HEK293 (cell line): Measurements from ENCODE around the gene PRR19.

Source experiments
- CTCF ChIP-seq: fragments of 450-650 bp; formaldehyde crosslinking; IDR thresholded peaks from 2 replicates; pipeline ENCODE4 v1.5.1; 2016; ENCODE audit warnings: missing biosample characterization, missing genetic modification characterization
- MEIS1 ChIP-seq: sonication (generic); formaldehyde crosslinking; IDR thresholded peaks from 2 replicates; pipeline ENCODE4 v1.8.1; 2022; ENCODE audit warnings: missing genetic modification reagents, mild to moderate bottlenecking, borderline replicate concordance
- PRDM4 ChIP-seq: fragments of 450-650 bp; formaldehyde crosslinking; IDR thresholded peaks from 2 replicates; pipeline ENCODE4 v1.5.1; 2017; ENCODE audit warnings: missing biosample characterization, missing genetic modification characterization
- YY1 ChIP-seq: fragments of 450-650 bp; formaldehyde crosslinking; IDR thresholded peaks from 2 replicates; pipeline ENCODE4 v1.5.1; 2018; ENCODE audit warnings: missing biosample characterization, missing genetic modification characterization
- ZBTB17 ChIP-seq: fragments of 450-650 bp; formaldehyde crosslinking; IDR thresholded peaks from 2 replicates; pipeline ENCODE4 v1.5.1; 2016; ENCODE audit warnings: missing biosample characterization, missing genetic modification characterization
- ZBTB48 ChIP-seq: fragments of 450-650 bp; formaldehyde crosslinking; IDR thresholded peaks from 2 replicates; pipeline ENCODE4 v1.5.1; 2016; ENCODE audit warnings: missing biosample characterization, missing genetic modification characterization
- ZEB2 ChIP-seq: fragments of 450-650 bp; formaldehyde crosslinking; IDR thresholded peaks from 2 replicates; pipeline ENCODE4 v1.5.1; 2016; ENCODE audit warnings: missing biosample characterization, missing genetic modification characterization
- ZNF157 ChIP-seq: fragments of 450-650 bp; formaldehyde crosslinking; IDR thresholded peaks from 2 replicates; pipeline ENCODE4 v1.5.1; 2016; ENCODE audit warnings: missing biosample characterization, missing genetic modification characterization
- ZNF549 ChIP-seq: fragments of 450-650 bp; IDR thresholded peaks from 2 replicates; pipeline ENCODE4 v1.5.1; 2018; ENCODE audit warnings: missing biosample characterization, missing genetic modification characterization, mild to moderate bottlenecking, inconsistent platforms, moderate library complexity
- ZNF585B ChIP-seq: fragments of 450-650 bp; formaldehyde crosslinking; IDR thresholded peaks from 2 replicates; pipeline ENCODE4 v1.5.1; 2016; ENCODE audit warnings: missing biosample characterization, missing genetic modification characterization
- ZNF626 ChIP-seq: fragments of 450-650 bp; sonication (Bioruptor Pico); formaldehyde crosslinking; IDR thresholded peaks from 2 replicates; pipeline ENCODE4 v1.5.1; 2018; ENCODE audit warnings: missing biosample characterization, missing genetic modification characterization, inconsistent platforms
- ZNF776 ChIP-seq: fragments of 450-650 bp; formaldehyde crosslinking; IDR thresholded peaks from 2 replicates; pipeline ENCODE4 v1.5.0; 2017; ENCODE audit warnings: missing biosample characterization, missing genetic modification characterization, borderline replicate concordance
- TF ChIP-seq, protein P1 (sequence below): fragments of 450-650 bp; formaldehyde crosslinking; IDR thresholded peaks from 2 replicates; pipeline ENCODE4 v1.5.1; 2016; ENCODE audit warnings: missing biosample characterization, missing genetic modification characterization, low read depth

- TF ChIP-seq ZNF157 (tag by site-specific recombination): no peak
- TF ChIP-seq ZNF549: no peak
- TF ChIP-seq YY1 (tag by site-specific recombination): no peak
- no peak for TF ChIP-seq ZBTB17 (tag by site-specific recombination)
- TF ChIP-seq CTCF (tag by site-specific recombination): no peak
- no peak for TF ChIP-seq ZBTB48 (tag by site-specific recombination)
- TF ChIP-seq, protein P1, sequence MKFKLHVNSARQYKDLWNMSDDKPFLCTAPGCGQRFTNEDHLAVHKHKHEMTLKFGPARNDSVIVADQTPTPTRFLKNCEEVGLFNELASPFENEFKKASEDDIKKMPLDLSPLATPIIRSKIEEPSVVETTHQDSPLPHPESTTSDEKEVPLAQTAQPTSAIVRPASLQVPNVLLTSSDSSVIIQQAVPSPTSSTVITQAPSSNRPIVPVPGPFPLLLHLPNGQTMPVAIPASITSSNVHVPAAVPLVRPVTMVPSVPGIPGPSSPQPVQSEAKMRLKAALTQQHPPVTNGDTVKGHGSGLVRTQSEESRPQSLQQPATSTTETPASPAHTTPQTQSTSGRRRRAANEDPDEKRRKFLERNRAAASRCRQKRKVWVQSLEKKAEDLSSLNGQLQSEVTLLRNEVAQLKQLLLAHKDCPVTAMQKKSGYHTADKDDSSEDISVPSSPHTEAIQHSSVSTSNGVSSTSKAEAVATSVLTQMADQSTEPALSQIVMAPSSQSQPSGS: no peak
- no peak for TF ChIP-seq ZNF776 (tag by site-specific recombination)
- TF ChIP-seq ZNF585B: no peak
- no peak for TF ChIP-seq PRDM4 (tag by site-specific recombination)
- TF ChIP-seq ZNF626 (tag by site-specific recombination): no peak
- TF ChIP-seq MEIS1 (CRISPR knock-in tag): no peak
- no peak for TF ChIP-seq ZEB2 (tag by site-specific recombination)
Measured at GRCh38 chr19:42292042-42292960, 9.6 kb upstream of the PRR19 start.
